B cell (primary cell): ENCODE data around the gene POLR2J. TPM values are rescaled to one million over a fixed set of nuclear protein-coding genes. Genes with fewer than 3 reads are reported as not detected.

Experiments used
- ATAC-seq: fragments of 200-7000 bp; cut with Tn5 transposase; one replicate; pipeline ENCODE4 v1.10.0; 2021; ENCODE audit warnings: low read depth, mild to moderate bottlenecking, moderate number of reproducible peaks, moderate library complexity
- CTCF ChIA-PET: fragments of 350-600 bp; sonication (Branson Sonifier 250); formaldehyde crosslinking; loops from one replicate; lab custom pipeline; 2021; ENCODE audit warnings: antibody characterized with exemption, inconsistent platforms; lab: Charles Lee
- POLR2A ChIA-PET: fragments of 350-600 bp; sonication (Branson Sonifier 250); formaldehyde crosslinking; loops from one replicate; lab custom pipeline; 2021; ENCODE audit warnings: antibody characterized with exemption; lab: Charles Lee
- DNase-seq: peaks from one replicate; pipeline ENCODE4 v3.0.0; 2013
- H2AFZ ChIP-seq: 2 replicates; pipeline ENCODE4 v1.6.1; 2012; ENCODE audit warnings: mild to moderate bottlenecking, low read depth, low read length; ENCODE audit not compliant: insufficient read depth, poor library complexity, severe bottlenecking
- H3K27ac ChIP-seq, 2 donors: 1 replicate in 1 of 2; 2 replicates in 1 of 2; pipeline ENCODE4 v1.5.1; 2012 to 2013; ENCODE audit warnings: low read length in 2 of 2, mild to moderate bottlenecking in 2 of 2, moderate library complexity in 1 of 2
- H3K27me3 ChIP-seq, 4 experiments: fragments of 200-600 bp in 1 of 4; sonication (generic) in 1 of 4; replicated peaks in 1 of 4; 1 replicate in 2 of 4; 2 replicates in 2 of 4; pipeline versions ENCODE4 v1.6.1 to v1.7.0; 2013 to 2016; ENCODE audit warnings: low read length in 3 of 4, mild to moderate bottlenecking in 2 of 4, mixed read lengths in 1 of 4, moderate library complexity in 1 of 4; ENCODE audit not compliant: insufficient read depth in 4 of 4, control insufficient read depth in 3 of 4; ENCODE audit errors: control extremely low read depth in 1 of 4
- H3K36me3 ChIP-seq, 2 experiments: replicated peaks in 1 of 2; 1 replicate in 1 of 2; 2 replicates in 1 of 2; pipeline versions ENCODE4 v1.6.1 to v1.7.1; 2013; ENCODE audit warnings: low read length in 1 of 2; ENCODE audit not compliant: insufficient read depth in 2 of 2, control insufficient read depth in 1 of 2; ENCODE audit errors: control extremely low read depth in 1 of 2, extremely low read depth in 1 of 2
- H3K4me1 ChIP-seq, 2 donors: fragments of 200-600 bp in 1 of 2; sonication (generic) in 1 of 2; 1 replicate in 1 of 2; 2 replicates in 1 of 2; pipeline versions ENCODE4 v1.5.1 to v1.6.1; 2013 to 2017; ENCODE audit warnings: low read length in 2 of 2; ENCODE audit not compliant: control insufficient read depth in 2 of 2, insufficient read depth in 2 of 2
- H3K4me2 ChIP-seq: replicated peaks from 2 replicates; pipeline ENCODE3; 2012; ENCODE audit warnings: mild to moderate bottlenecking, low read depth, low read length; ENCODE audit not compliant: poor library complexity, severe bottlenecking
- H3K4me3 ChIP-seq, 5 experiments: fragments of 200-600 bp in 1 of 5; sonication (generic) in 1 of 5; 1 replicate in 3 of 5; 2 replicates in 2 of 5; pipeline versions ENCODE4 v1.5.1 to v1.7.0; 2011 to 2016; ENCODE audit warnings: low read length in 4 of 5, mild to moderate bottlenecking in 4 of 5, low read depth in 2 of 5, control low read depth in 1 of 5, moderate library complexity in 1 of 5; ENCODE audit not compliant: insufficient read depth in 1 of 5; ENCODE audit errors: control extremely low read depth in 1 of 5, extremely low read depth in 1 of 5
- H3K79me2 ChIP-seq: fragments of 200-600 bp; sonication (generic); one replicate; pipeline ENCODE4 v1.6.0; 2016; ENCODE audit warnings: low read length; ENCODE audit not compliant: control insufficient read depth, insufficient read depth
- H3K9ac ChIP-seq: fragments of 200-600 bp; sonication (generic); 2 replicates; pipeline ENCODE4 v1.6.1; 2017; ENCODE audit warnings: mild to moderate bottlenecking, low read length, moderate library complexity
- H3K9me3 ChIP-seq, 3 donors: one replicate each; pipeline versions ENCODE4 v1.6.1 to v1.7.1; 2013; ENCODE audit warnings: low read length in 2 of 3; ENCODE audit not compliant: control insufficient read depth in 2 of 3, insufficient read depth in 1 of 3; ENCODE audit errors: control extremely low read depth in 1 of 3
- H4K20me1 ChIP-seq: 2 replicates; pipeline ENCODE4 v1.6.0; 2012; ENCODE audit warnings: mild to moderate bottlenecking, low read length; ENCODE audit not compliant: insufficient read depth, control insufficient read depth, poor library complexity, severe bottlenecking
- H3K27ac Mint-ChIP-seq: one replicate; pipeline ENCODE4 v1.8.0; 2021; ENCODE audit warnings: mixed read lengths
- H3K27me3 Mint-ChIP-seq: one replicate; pipeline ENCODE4 v1.8.0; 2021; ENCODE audit warnings: mixed read lengths
- H3K4me1 Mint-ChIP-seq: one replicate; pipeline ENCODE4 v1.8.0; 2021; ENCODE audit warnings: mixed read lengths
- H3K4me3 Mint-ChIP-seq: one replicate; pipeline ENCODE4 v1.8.0; 2021; ENCODE audit warnings: mixed read lengths
- H3K9me3 Mint-ChIP-seq: one replicate; pipeline ENCODE4 v1.8.0; 2022; ENCODE audit warnings: mixed read lengths; ENCODE audit not compliant: insufficient read depth
- EZH2 ChIP-seq: IDR thresholded peaks from 2 replicates; pipeline ENCODE4 v1.6.1; 2012; ENCODE audit warnings: borderline replicate concordance, low read depth, mild to moderate bottlenecking, moderate library complexity, low read length; ENCODE audit not compliant: insufficient read depth, poor library complexity, severe bottlenecking
- WGBS: methylation state at CpG from one replicate; pipeline ENCODE4 v1.1.5; 2013; ENCODE audit warnings: missing lambda C conversion rate; ENCODE audit not compliant: insufficient coverage; 5-methylcytosine and 5-hydroxymethylcytosine counted together
- intact Hi-C: fragments of 100-400 bp; cut with micrococcal nuclease; formaldehyde crosslinking; loops from one replicate; pipeline ENCODE4 v1.10.0; 2022
- polyA plus RNA-seq: library from polyadenylated mRNA; depleted of rRNA; stranded (reverse); fragments of >200 nt; gene quantifications from 2 replicates; pipeline ENCODE4 v1.2.3, GENCODE V29; 2012
- total RNA-seq, 2 donors: library from RNA; stranded (reverse); fragments of 120-200 nt in 1 of 2; gene quantifications; 1 replicate in 1 of 2; 2 replicates in 1 of 2; pipeline versions ENCODE4 v1.2.3 to v1.2.4, GENCODE V29; 2013 to 2022
- TF ChIP-seq, protein P1 (sequence below): fragments of 200-600 bp; IDR thresholded peaks from one replicate; pipeline ENCODE4 v1.8.0; 2022; ENCODE audit warnings: antibody characterized with exemption, mild to moderate bottlenecking

Gene POLR2J
- total and polyA plus RNA-seq, 2 donors (not counting 1 experiment from before 2014, with no cell fraction given) = 34.0 to 83.0 TPM

DNA sequence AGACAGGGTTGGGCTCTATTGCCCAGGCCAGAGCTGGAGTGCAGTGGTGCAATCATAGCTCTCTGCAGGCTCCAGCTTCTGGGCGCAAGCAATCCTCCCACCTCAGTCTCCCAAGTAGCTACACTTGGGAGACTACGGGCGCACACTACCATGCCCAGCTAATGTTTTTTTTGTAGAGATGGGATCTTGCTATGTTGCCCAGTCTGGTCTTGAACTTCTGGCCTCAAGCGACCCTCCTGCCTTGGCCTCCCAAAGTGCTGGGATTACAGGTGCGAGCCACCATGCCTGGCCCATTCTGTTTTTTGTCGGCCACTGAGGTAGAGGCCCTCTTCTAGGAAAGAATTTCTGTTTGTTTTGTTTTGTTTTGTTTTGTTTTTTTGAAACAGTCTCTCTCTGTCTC, 26.3 kb downstream of the POLR2J start:
- POLR2A ChIA-PET = interaction anchor here (0.6 to 1.5 kb wide), 6 partner anchors 11 to 56 kb away, joined by 3 to 9 read pairs (median 4); partner anchors contain the start of gene PRKRIP1
- WGBS = 95% methylated on average over 4 of the region's 6 CpGs
- CTCF ChIA-PET = interaction anchor here (0.9 to 46.3 kb wide), 8 partner anchors 11 to 172 kb away, joined by 3 to 1182 read pairs (median 5); partner anchors contain the start of gene PRKRIP1
- H3K27me3 ChIP-seq = no peaks in the 10 kb centered on the region
- H2AFZ ChIP-seq = no peak overlapping the region
- ATAC-seq (no peak), DNase-seq (no peak)
- no peak overlapping the region for H3K4me3 ChIP-seq
- Mint-ChIP-seq H3K4me3 (no peak overlapping the region), H3K9me3 (no peaks in the 10 kb centered on the region), H3K4me1 (peaks cover 10% of the 10 kb centered on the region), H3K27me3 (no peaks in the 10 kb centered on the region), H3K27ac (no peak overlapping the region)
- H3K4me1 ChIP-seq = peaks cover 5 to 8% of the 10 kb centered on the region in 2 donors
- H3K27ac ChIP-seq = no peak overlapping the region
- peaks cover 0 to 32% of the 10 kb centered on the region in 2 experiments for H3K36me3 ChIP-seq
- no peak overlapping the region for H3K9ac ChIP-seq
- H3K79me2 ChIP-seq = peaks cover 33% of the 10 kb centered on the region
- H3K4me2 ChIP-seq = no peak overlapping the region
- TF ChIP-seq, protein P1, sequence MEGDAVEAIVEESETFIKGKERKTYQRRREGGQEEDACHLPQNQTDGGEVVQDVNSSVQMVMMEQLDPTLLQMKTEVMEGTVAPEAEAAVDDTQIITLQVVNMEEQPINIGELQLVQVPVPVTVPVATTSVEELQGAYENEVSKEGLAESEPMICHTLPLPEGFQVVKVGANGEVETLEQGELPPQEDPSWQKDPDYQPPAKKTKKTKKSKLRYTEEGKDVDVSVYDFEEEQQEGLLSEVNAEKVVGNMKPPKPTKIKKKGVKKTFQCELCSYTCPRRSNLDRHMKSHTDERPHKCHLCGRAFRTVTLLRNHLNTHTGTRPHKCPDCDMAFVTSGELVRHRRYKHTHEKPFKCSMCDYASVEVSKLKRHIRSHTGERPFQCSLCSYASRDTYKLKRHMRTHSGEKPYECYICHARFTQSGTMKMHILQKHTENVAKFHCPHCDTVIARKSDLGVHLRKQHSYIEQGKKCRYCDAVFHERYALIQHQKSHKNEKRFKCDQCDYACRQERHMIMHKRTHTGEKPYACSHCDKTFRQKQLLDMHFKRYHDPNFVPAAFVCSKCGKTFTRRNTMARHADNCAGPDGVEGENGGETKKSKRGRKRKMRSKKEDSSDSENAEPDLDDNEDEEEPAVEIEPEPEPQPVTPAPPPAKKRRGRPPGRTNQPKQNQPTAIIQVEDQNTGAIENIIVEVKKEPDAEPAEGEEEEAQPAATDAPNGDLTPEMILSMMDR = no peak
- TF ChIP-seq EZH2 = no peak
- H4K20me1 ChIP-seq = peaks cover 49% of the 10 kb centered on the region
- no peaks in the 10 kb centered on the region for H3K9me3 ChIP-seq
- intact Hi-C loops = no loop called here

DNA sequence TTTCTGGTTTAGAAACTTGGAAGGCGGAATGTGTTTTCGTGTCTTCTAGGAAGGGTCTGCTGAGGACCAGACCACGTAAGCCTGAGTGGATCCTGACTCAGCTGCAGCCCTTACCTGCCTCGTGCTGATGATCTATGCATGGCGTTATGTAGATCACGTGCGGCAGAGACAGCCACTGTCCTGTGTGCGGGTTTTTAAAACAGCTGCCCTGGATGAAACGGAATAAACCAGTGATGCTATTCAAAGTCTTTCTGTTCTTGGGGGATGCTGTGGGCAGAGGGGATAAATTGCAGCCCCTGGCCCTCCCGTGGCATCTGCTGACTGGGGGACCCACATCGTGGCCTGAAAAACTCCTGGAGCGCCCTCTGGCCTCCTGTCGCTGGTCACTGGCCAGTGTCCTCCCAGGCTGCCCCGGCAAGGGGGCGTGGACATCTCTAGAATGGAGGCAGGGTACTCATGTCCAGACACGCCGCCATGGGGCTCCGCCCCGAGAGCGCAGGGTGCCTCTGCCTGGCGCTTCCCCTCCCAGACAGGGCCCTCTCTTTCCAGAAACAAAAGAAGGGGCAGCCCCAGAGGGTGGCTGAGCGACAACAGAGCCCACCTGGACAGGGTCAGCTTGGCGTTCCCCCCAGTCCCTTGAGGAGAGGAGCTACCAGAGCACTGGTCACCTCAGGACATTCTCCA, 27.2 kb downstream of the POLR2J start:
- H3K4me3 Mint-ChIP-seq = no peak overlapping the region
- Histone ChIP-seq H3K4me3 (no peak overlapping the region), H2AFZ (no peak overlapping the region), H3K27ac (no peak overlapping the region), H3K36me3 (peaks cover 0 to 35% of the 10 kb centered on the region in 2 experiments), H3K9ac (no peak overlapping the region), H3K9me3 (no peaks in the 10 kb centered on the region), H3K79me2 (peaks cover 38% of the 10 kb centered on the region), H3K4me2 (no peak overlapping the region), H3K27me3 (no peaks in the 10 kb centered on the region), H3K4me1 (peaks cover 5 to 12% of the 10 kb centered on the region in 2 donors), H4K20me1 (peaks cover 59% of the 10 kb centered on the region)
- POLR2A ChIA-PET = interaction anchor here (0.6 to 2.0 kb wide), 7 partner anchors 13 to 39 kb away, joined by 3 to 11 read pairs (median 4); no protein-coding TSS in a partner anchor
- peak overlapping the region; percentile 10 for H3K27ac Mint-ChIP-seq
- 90% methylated on average over 23 of the region's 23 CpGs for WGBS
- no peak for TF ChIP-seq EZH2
- TF ChIP-seq, protein P1 = no peak
- H3K9me3 Mint-ChIP-seq = no peaks in the 10 kb centered on the region
- intact Hi-C loops = no loop called here
- peaks cover 17% of the 10 kb centered on the region for H3K4me1 Mint-ChIP-seq
- ATAC-seq (no peak), DNase-seq (no peak)
- CTCF ChIA-PET = interaction anchor here (0.6 to 46.3 kb wide), 11 partner anchors 10 to 172 kb away, joined by 3 to 1182 read pairs (median 4); partner anchors contain the start of gene PRKRIP1
- no peaks in the 10 kb centered on the region for H3K27me3 Mint-ChIP-seq
